Heart right ventricle (tissue), 16 donors: ENCODE measurements around the gene TGFB2. TPM values are rescaled to one million over a fixed set of nuclear protein-coding genes. Genes with fewer than 3 reads are reported as not detected.

Experiments used
- ATAC-seq, 8 donors: fragments of 200-7000 bp; cut with Tn5 transposase; one replicate each; pipeline ENCODE4 v1.9.1; 2020; ENCODE audit warnings: mild to moderate bottlenecking in 8 of 8, moderate library complexity in 8 of 8, moderate number of reproducible peaks in 1 of 8
- DNase-seq, 2 donors: peaks; one replicate each; pipeline ENCODE4 v3.0.0-alpha.2; 2020
- H3K27ac ChIP-seq, 10 donors: fragments of 200-600 bp; sonication (generic) in 2 of 10; one replicate each; pipeline versions ENCODE4 v1.5.0 to v1.8.0; 2020 to 2022; ENCODE audit warnings: mild to moderate bottlenecking in 3 of 10
- H3K27me3 ChIP-seq, 7 donors: fragments of 200-600 bp; one replicate each; pipeline ENCODE4 v1.8.0; 2021 to 2022; ENCODE audit warnings: mild to moderate bottlenecking in 2 of 7
- H3K36me3 ChIP-seq, 9 donors: fragments of 200-600 bp; sonication (generic) in 1 of 9; one replicate each; pipeline versions ENCODE4 v1.5.0 to v1.8.0; 2020 to 2022; ENCODE audit warnings: mild to moderate bottlenecking in 2 of 9
- H3K4me1 ChIP-seq, 9 donors: fragments of 200-600 bp; sonication (generic) in 1 of 9; one replicate each; pipeline versions ENCODE4 v1.5.0 to v1.8.0; 2020 to 2022; ENCODE audit warnings: mild to moderate bottlenecking in 4 of 9
- H3K4me3 ChIP-seq, 10 donors: fragments of 200-600 bp; sonication (generic) in 2 of 10; one replicate each; pipeline versions ENCODE4 v1.5.0 to v1.8.0; 2020 to 2022; ENCODE audit warnings: mild to moderate bottlenecking in 7 of 10, moderate library complexity in 2 of 10
- H3K9me3 ChIP-seq, 11 donors: fragments of 200-600 bp in 10 of 11; sonication (generic) in 2 of 11; one replicate each; pipeline versions ENCODE4 v1.5.0 to v1.8.0; 2013 to 2022; ENCODE audit warnings: mild to moderate bottlenecking in 2 of 11, control low read depth in 1 of 11, moderate library complexity in 1 of 11
- CTCF ChIP-seq, 9 donors: fragments of 200-600 bp; sonication (generic) in 2 of 9; IDR thresholded peaks; one replicate each; pipeline versions ENCODE4 v1.5.0 to v1.8.0; 2021 to 2022; ENCODE audit warnings: antibody characterized with exemption in 9 of 9, mild to moderate bottlenecking in 5 of 9, moderate library complexity in 1 of 9
- WGBS, 2 donors: extraction: QIAGEN DNeasy Blood & Tissue Kit; methylation state at CpG; one replicate each; pipeline ENCODE4 v1.1.7; 2013; ENCODE audit warnings: inconsistent platforms in 1 of 2; 5-methylcytosine and 5-hydroxymethylcytosine counted together
- intact Hi-C, 10 donors: fragments of 100-400 bp; cut with DNase I; formaldehyde crosslinking; loops; one replicate each; pipeline versions ENCODE4 v1.11.1 to v1.14.2; 2022
- polyA plus RNA-seq, 2 donors: library from polyadenylated mRNA; stranded (reverse); fragments of 200-250 nt; gene quantifications; one replicate each; pipeline ENCODE4 v1.2.3, GENCODE V29; 2013
- total RNA-seq, 10 donors: library from RNA; stranded (reverse); fragmentation: NEBNext Ultra II Directional in 3 of 10; extraction: Animal tissue kit (Norgen Biotek cat#: 25700) in 3 of 10; gene quantifications; one replicate each; pipeline versions ENCODE4 v1.2.1 to v1.2.4, GENCODE V29; 2021 to 2023
- donor health status: Arrhythmogenic right ventricular cardiomyopathy.
- donor health status: ischemic (EF 13 %, LVEDD 7.1; RV severe dilation, severe dysfunction).
- donor health status: healthy with polysubstance abuse.
- donor health status: DM: no; HTN: yes; CAD: no.
- donor health status: DM: no; HTN: no; CAD: no.
- donor health status: ischemic (EF 25% LVEDD 6.9; RV normal size, moderate dysfunction).
- donor health status: ischemic (EF 25% LVEDD 5.7; RV mildly dilated, moderate dysfunction).
- donor health status: healthy.
- donor health status: DM: yes; HTN: yes; CAD: no.
- donor health status: Ischemic cardiomyopathy.
- donor health status: ischemic (EF 35%, LVEDD 5.7; RV mildly dilated, moderate dysfunction).
- donor health status: nonischemic (EF 11% LVEDD 7.7; RV severe dilation, severe dysfunction).
- donor health status: DM: yes; HTN: yes; CAD: no.
- donor health status: PGD.
- donor health status: ischemic (EF 29% LVEDD 5.4; RV normal size, mild dysfunction).
- donor health status: nonischemic (EF 23%, LVEDD 6.1; RV moderate dilation, normal function).

TGFB2 gene
- total and polyA plus RNA-seq, 12 donors: 0.51 to 63.3 (median 4.8) TPM

GRCh38 chr1:218365226-218365999 is 20.3 kb downstream of the TGFB2 start:
- peak in 1 of 8 donors; percentile 58 for ATAC-seq
- WGBS, 2 donors: 75 to 76% methylated on average over 15 of the region's 15 CpGs
- H3K4me1 ChIP-seq: peaks cover 0 to 57% (median 26%) of the 10 kb centered on the region in 9 donors
- no peaks in the 10 kb centered on the region for H3K9me3 ChIP-seq
- no peaks in the 10 kb centered on the region for H3K27me3 ChIP-seq
- peaks cover 0 to 9% (median 0%) of the 10 kb centered on the region in 9 donors for H3K36me3 ChIP-seq
- H3K4me3 ChIP-seq: no peak overlapping the region
- H3K27ac ChIP-seq: peak overlapping the region in 4 of 10 donors; percentile 23 to 54 (median 38)
- intact Hi-C loops: loop anchor here in 1 of 10 donors (5.0 kb wide), 1 partner anchor 152 kb away; no protein-coding TSS in a partner anchor
- no peak for DNase-seq
- TF ChIP-seq CTCF (IDR thresholded peaks at IDR 0.05): no peak

- peaks cover 0 to 9% (median 0%) of the 10 kb centered on the region in 9 donors for H3K36me3 ChIP-seq
- no peak for DNase-seq
- H3K4me1 ChIP-seq: peaks cover 0 to 68% (median 31%) of the 10 kb centered on the region in 9 donors
- TF ChIP-seq CTCF (IDR thresholded peaks at IDR 0.05): no peak
- H3K27ac ChIP-seq: peak overlapping the region in 2 of 10 donors; percentile 29 to 54
- no peaks in the 10 kb centered on the region for H3K27me3 ChIP-seq
- no peaks in the 10 kb centered on the region for H3K9me3 ChIP-seq
- 80 to 81% methylated on average over 5 of the region's 5 CpGs for WGBS, 2 donors
- intact Hi-C loops: loop anchor here in 1 of 10 donors (5.0 kb wide), 1 partner anchor 151 kb away; no protein-coding TSS in a partner anchor
- peak in 1 of 8 donors; percentile 32 for ATAC-seq
- no peak overlapping the region for H3K4me3 ChIP-seq
These were observed 21.4 kb downstream of the TGFB2 start for GRCh38 chr1:218366322-218367052.

GRCh38 chr1:218367118-218367517 is 22.0 kb downstream of the TGFB2 start:
- H3K9me3 ChIP-seq: no peaks in the 10 kb centered on the region
- no peak for TF ChIP-seq CTCF (IDR thresholded peaks at IDR 0.05)
- H3K4me1 ChIP-seq: peaks cover 0 to 71% (median 36%) of the 10 kb centered on the region in 9 donors
- no peak for ATAC-seq
- H3K27me3 ChIP-seq: no peaks in the 10 kb centered on the region
- 61 to 65% methylated on average over 4 of the region's 4 CpGs for WGBS, 2 donors
- intact Hi-C loops: loop anchor here in 1 of 10 donors (5.0 kb wide), 1 partner anchor 150 kb away; no protein-coding TSS in a partner anchor
- H3K4me3 ChIP-seq: no peak overlapping the region
- no peak for DNase-seq
- peaks cover 0 to 9% (median 0%) of the 10 kb centered on the region in 9 donors for H3K36me3 ChIP-seq
- no peak overlapping the region for H3K27ac ChIP-seq

- H3K27me3 ChIP-seq: peaks cover 0 to 5% (median 0%) of the 10 kb centered on the region in 7 donors
- no peak for DNase-seq
- peaks cover 0 to 71% (median 45%) of the 10 kb centered on the region in 9 donors for H3K4me1 ChIP-seq
- ATAC-seq: no peak
- H3K9me3 ChIP-seq: no peaks in the 10 kb centered on the region
- H3K4me3 ChIP-seq: no peak overlapping the region
- H3K27ac ChIP-seq: peak overlapping the region in 1 of 10 donors; percentile 75
- 96 to 97% methylated on average over 7 of the region's 7 CpGs for WGBS, 2 donors
- intact Hi-C loops: loop anchor here in 1 of 10 donors (5.0 kb wide), 1 partner anchor 149 kb away; no protein-coding TSS in a partner anchor
- TF ChIP-seq CTCF (IDR thresholded peaks at IDR 0.05): no peak
- H3K36me3 ChIP-seq: peaks cover 0 to 9% (median 0%) of the 10 kb centered on the region in 9 donors
These were observed 23.6 kb downstream of the TGFB2 start for GRCh38 chr1:218368686-218369085.
